ENCODE results near the gene MORN2. TPM values are rescaled to one million over a fixed set of nuclear protein-coding genes. Genes with fewer than 3 reads are reported as not detected.

MORN2 gene
- total RNA-seq, 1 experiment from 2014 or later: 12.9 TPM

GRCh38 chr2:38889045-38889444, 13.3 kb downstream of the MORN2 start:
- H3K9me3 Mint-ChIP-seq (ENCODE audit: low read depth, unreplicated experiment): no peaks in the 10 kb centered on the region
- H3K4me1 Mint-ChIP-seq (ENCODE audit: low read depth, unreplicated experiment): no peaks in the 10 kb centered on the region
- no peak for TF ChIP-seq CTCF (IDR thresholded peaks at IDR 0.05; ENCODE audit: unreplicated experiment)
- H3K36me3 Mint-ChIP-seq (ENCODE audit: insufficient read depth, unreplicated experiment): no peaks in the 10 kb centered on the region
- no peak overlapping the region for H3K4me3 Mint-ChIP-seq (ENCODE audit: low read depth, unreplicated experiment)
- no TSS peak for BruUV-seq (replicated peaks)
- CTCF ChIA-PET: no interaction called here
- no peaks in the 10 kb centered on the region for H3K27me3 Mint-ChIP-seq (ENCODE audit: unreplicated experiment)
- intact Hi-C loops (cut with micrococcal nuclease; ENCODE audit: unreplicated experiment): no loop called here
- no peak for DNase-seq
- no peak overlapping the region for H3K27ac Mint-ChIP-seq (ENCODE audit: unreplicated experiment)

GRCh38 chr2:38889575-38889974, 13.8 kb downstream of the MORN2 start, which contains the start of gene ARHGEF33:
TSS of gene ARHGEF33 (plus strand) at chr2:38889875. CDS start at chr2:38919448, 29,573 bp downstream.
- Mint-ChIP-seq H3K36me3 (ENCODE audit: insufficient read depth, unreplicated experiment) (no peaks in the 10 kb centered on the region), H3K9me3 (ENCODE audit: low read depth, unreplicated experiment) (no peaks in the 10 kb centered on the region), H3K4me1 (ENCODE audit: low read depth, unreplicated experiment) (no peaks in the 10 kb centered on the region), H3K27ac (ENCODE audit: unreplicated experiment) (no peak within 1 kb of the TSS), H3K4me3 (ENCODE audit: low read depth, unreplicated experiment) (no peak within 1 kb of the TSS), H3K27me3 (ENCODE audit: unreplicated experiment) (no peaks in the 10 kb centered on the region)
- intact Hi-C loops (cut with micrococcal nuclease; ENCODE audit: unreplicated experiment): no loop called here
- CTCF ChIA-PET: no interaction called here
- BruUV-seq (replicated peaks): no TSS peak
- DNase-seq: no peak
- TF ChIP-seq CTCF (IDR thresholded peaks at IDR 0.05; ENCODE audit: unreplicated experiment): no peak

- no peaks in the 10 kb centered on the region for H3K4me1 Mint-ChIP-seq (ENCODE audit: low read depth, unreplicated experiment)
- H3K36me3 Mint-ChIP-seq (ENCODE audit: insufficient read depth, unreplicated experiment): no peaks in the 10 kb centered on the region
- no peak for DNase-seq
- intact Hi-C loops (cut with micrococcal nuclease; ENCODE audit: unreplicated experiment): no loop called here
- H3K27ac Mint-ChIP-seq (ENCODE audit: unreplicated experiment): no peak overlapping the region
- no peaks in the 10 kb centered on the region for H3K9me3 Mint-ChIP-seq (ENCODE audit: low read depth, unreplicated experiment)
- H3K27me3 Mint-ChIP-seq (ENCODE audit: unreplicated experiment): no peaks in the 10 kb centered on the region
- no peak overlapping the region for H3K4me3 Mint-ChIP-seq (ENCODE audit: low read depth, unreplicated experiment)
- TF ChIP-seq CTCF (IDR thresholded peaks at IDR 0.05; ENCODE audit: unreplicated experiment): no peak
- CTCF ChIA-PET: interaction anchor here (0.7 to 0.8 kb wide), 2 partner anchors 12 to 1392 kb away, joined by 3 to 4 read pairs; no protein-coding TSS in a partner anchor
- BruUV-seq (replicated peaks): no TSS peak
Measured at GRCh38 chr2:38892819-38893218, 17.0 kb downstream of the MORN2 start.

GRCh38 chr2:38898256-38898655, 22.5 kb downstream of the MORN2 start:
- Mint-ChIP-seq H3K4me1 (ENCODE audit: low read depth, unreplicated experiment) (no peaks in the 10 kb centered on the region), H3K27me3 (ENCODE audit: unreplicated experiment) (no peaks in the 10 kb centered on the region), H3K36me3 (ENCODE audit: insufficient read depth, unreplicated experiment) (no peaks in the 10 kb centered on the region), H3K4me3 (ENCODE audit: low read depth, unreplicated experiment) (no peak overlapping the region), H3K9me3 (ENCODE audit: low read depth, unreplicated experiment) (no peaks in the 10 kb centered on the region), H3K27ac (ENCODE audit: unreplicated experiment) (no peak overlapping the region)
- no TSS peak for BruUV-seq (replicated peaks)
- intact Hi-C loops (cut with micrococcal nuclease; ENCODE audit: unreplicated experiment): no loop called here
- TF ChIP-seq CTCF (IDR thresholded peaks at IDR 0.05; ENCODE audit: unreplicated experiment): no peak
- CTCF ChIA-PET: no interaction called here
- DNase-seq: no peak
